ENCODE data around the gene DESI1. TPM values are rescaled to one million over a fixed set of nuclear protein-coding genes. Genes with fewer than 3 reads are reported as not detected.
"Not testable (repeated sequence)": the region's sequence is repeated elsewhere in the genome, so short reads cannot be mapped to it uniquely, and the experiment has no call there.

DESI1 gene
- total RNA-seq, 2 experiments from 2014 or later, result 57.3 to 64.8 TPM

- CTCF ChIA-PET, result interaction anchor here (3.2 kb wide), 1 partner anchor 13 kb away, joined by 17 read pairs; no protein-coding TSS in a partner anchor
- DNase-seq, result no peak
- intact Hi-C loops (cut with micrococcal nuclease), result no loop called here
- no peak overlapping the region for H3K4me3 Mint-ChIP-seq
- no peaks in the 10 kb centered on the region for H3K27me3 Mint-ChIP-seq (ENCODE audit: low read depth)
- H3K27ac Mint-ChIP-seq, result no peak overlapping the region
- no peaks in the 10 kb centered on the region for H3K4me1 Mint-ChIP-seq (ENCODE audit: low read depth)
- no peaks in the 10 kb centered on the region for H3K9me3 Mint-ChIP-seq
- H3K36me3 Mint-ChIP-seq (ENCODE audit: low read depth), result peaks cover 45% of the 10 kb centered on the region
These were observed 33.5 kb upstream of the DESI1 start for GRCh38 chr22:41654322-41654721.

- CTCF ChIA-PET, result no interaction called here
- no peak for DNase-seq
- no peaks in the 10 kb centered on the region for H3K27me3 Mint-ChIP-seq (ENCODE audit: low read depth)
- no peaks in the 10 kb centered on the region for H3K9me3 Mint-ChIP-seq
- intact Hi-C loops (cut with micrococcal nuclease), result no loop called here
- peaks cover 14% of the 10 kb centered on the region for H3K4me1 Mint-ChIP-seq (ENCODE audit: low read depth)
- peaks cover 35% of the 10 kb centered on the region for H3K36me3 Mint-ChIP-seq (ENCODE audit: low read depth)
- H3K27ac Mint-ChIP-seq, result no peak overlapping the region
- no peak overlapping the region for H3K4me3 Mint-ChIP-seq
These were observed 30.0 kb upstream of the DESI1 start for GRCh38 chr22:41650821-41651220.

GRCh38 chr22:41650229-41650628, 29.4 kb upstream of the DESI1 start:
- H3K4me1 Mint-ChIP-seq (ENCODE audit: low read depth), result peaks cover 14% of the 10 kb centered on the region
- intact Hi-C loops (cut with micrococcal nuclease), result no loop called here
- CTCF ChIA-PET, result no interaction called here
- no peak overlapping the region for H3K4me3 Mint-ChIP-seq
- H3K27ac Mint-ChIP-seq, result no peak overlapping the region
- H3K27me3 Mint-ChIP-seq (ENCODE audit: low read depth), result no peaks in the 10 kb centered on the region
- DNase-seq, result no peak
- H3K36me3 Mint-ChIP-seq (ENCODE audit: low read depth), result peaks cover 36% of the 10 kb centered on the region
- no peaks in the 10 kb centered on the region for H3K9me3 Mint-ChIP-seq

- Mint-ChIP-seq H3K4me3 (no peak overlapping the region), H3K4me1 (ENCODE audit: low read depth) (peaks cover 14% of the 10 kb centered on the region), H3K36me3 (ENCODE audit: low read depth) (peaks cover 34% of the 10 kb centered on the region), H3K9me3 (no peaks in the 10 kb centered on the region), H3K27ac (peak overlapping the region; percentile 50), H3K27me3 (ENCODE audit: low read depth) (no peaks in the 10 kb centered on the region)
- DNase-seq, result no peak
- CTCF ChIA-PET, result no interaction called here
- intact Hi-C loops (cut with micrococcal nuclease), result no loop called here
These were observed 27.6 kb upstream of the DESI1 start for GRCh38 chr22:41648432-41648831.

GRCh38 chr22:41647771-41648170, 26.9 kb upstream of the DESI1 start:
- Mint-ChIP-seq H3K27ac (peak overlapping the region; percentile 69), H3K27me3 (ENCODE audit: low read depth) (no peaks in the 10 kb centered on the region), H3K9me3 (no peaks in the 10 kb centered on the region), H3K4me1 (ENCODE audit: low read depth) (peaks cover 14% of the 10 kb centered on the region), H3K4me3 (no peak overlapping the region), H3K36me3 (ENCODE audit: low read depth) (peaks cover 35% of the 10 kb centered on the region)
- CTCF ChIA-PET, result no interaction called here
- no peak for DNase-seq
- intact Hi-C loops (cut with micrococcal nuclease), result no loop called here

- CTCF ChIA-PET, result interaction anchor here (1.4 kb wide), 1 partner anchor 24 kb away, joined by 3 read pairs; no protein-coding TSS in a partner anchor
- H3K27ac Mint-ChIP-seq, result peak overlapping the region; percentile 75
- H3K4me1 Mint-ChIP-seq (ENCODE audit: low read depth), result peaks cover 3% of the 10 kb centered on the region
- H3K9me3 Mint-ChIP-seq, result no peaks in the 10 kb centered on the region
- DNase-seq, result no peak
- intact Hi-C loops (cut with micrococcal nuclease), result no loop called here
- H3K27me3 Mint-ChIP-seq (ENCODE audit: low read depth), result no peaks in the 10 kb centered on the region
- no peak overlapping the region for H3K4me3 Mint-ChIP-seq
- peaks cover 42% of the 10 kb centered on the region for H3K36me3 Mint-ChIP-seq (ENCODE audit: low read depth)
These were observed 21.7 kb upstream of the DESI1 start for GRCh38 chr22:41642331-41643110.

- CTCF ChIA-PET, result no interaction called here
- H3K27me3 Mint-ChIP-seq (ENCODE audit: low read depth), result no peaks in the 10 kb centered on the region
- peaks cover 3% of the 10 kb centered on the region for H3K4me1 Mint-ChIP-seq (ENCODE audit: low read depth)
- no peak overlapping the region for H3K27ac Mint-ChIP-seq
- H3K9me3 Mint-ChIP-seq, result no peaks in the 10 kb centered on the region
- no peak overlapping the region for H3K4me3 Mint-ChIP-seq
- DNase-seq, result no peak
- intact Hi-C loops (cut with micrococcal nuclease), result no loop called here
- peaks cover 44% of the 10 kb centered on the region for H3K36me3 Mint-ChIP-seq (ENCODE audit: low read depth)
These were observed 21.0 kb upstream of the DESI1 start for GRCh38 chr22:41641854-41642253.

- CTCF ChIA-PET, result no interaction called here
- H3K4me3 Mint-ChIP-seq, result no peak overlapping the region
- peaks cover 43% of the 10 kb centered on the region for H3K36me3 Mint-ChIP-seq (ENCODE audit: low read depth)
- intact Hi-C loops (cut with micrococcal nuclease), result no loop called here
- no peaks in the 10 kb centered on the region for H3K9me3 Mint-ChIP-seq
- DNase-seq, result no peak
- H3K27me3 Mint-ChIP-seq (ENCODE audit: low read depth), result no peaks in the 10 kb centered on the region
- peaks cover 3% of the 10 kb centered on the region for H3K4me1 Mint-ChIP-seq (ENCODE audit: low read depth)
- H3K27ac Mint-ChIP-seq, result no peak overlapping the region
These were observed 17.9 kb upstream of the DESI1 start for GRCh38 chr22:41638748-41639147.

GRCh38 chr22:41638124-41638523, 17.3 kb upstream of the DESI1 start:
- no peak overlapping the region for H3K27ac Mint-ChIP-seq
- intact Hi-C loops (cut with micrococcal nuclease), result no loop called here
- no peak overlapping the region for H3K4me3 Mint-ChIP-seq
- H3K27me3 Mint-ChIP-seq (ENCODE audit: low read depth), result no peaks in the 10 kb centered on the region
- DNase-seq, result no peak
- H3K4me1 Mint-ChIP-seq (ENCODE audit: low read depth), result peaks cover 3% of the 10 kb centered on the region
- H3K9me3 Mint-ChIP-seq, result no peaks in the 10 kb centered on the region
- CTCF ChIA-PET, result no interaction called here
- H3K36me3 Mint-ChIP-seq (ENCODE audit: low read depth), result peaks cover 46% of the 10 kb centered on the region

- CTCF ChIA-PET; DNase-seq; H3K9me3 Mint-ChIP-seq; H3K4me3 Mint-ChIP-seq; H3K27me3 Mint-ChIP-seq (ENCODE audit: low read depth); intact Hi-C loops (cut with micrococcal nuclease); H3K4me1 Mint-ChIP-seq (ENCODE audit: low read depth); H3K27ac Mint-ChIP-seq: not testable (repeated sequence)
- H3K36me3 Mint-ChIP-seq (ENCODE audit: low read depth), result peaks cover 42% of the 10 kb centered on the region
These were observed 16.8 kb upstream of the DESI1 start for GRCh38 chr22:41637623-41638022.

GRCh38 chr22:41636467-41636866, 15.6 kb upstream of the DESI1 start:
- Mint-ChIP-seq H3K9me3 (no peaks in the 10 kb centered on the region), H3K27ac (no peak overlapping the region), H3K4me3 (no peak overlapping the region), H3K27me3 (ENCODE audit: low read depth) (no peaks in the 10 kb centered on the region), H3K4me1 (ENCODE audit: low read depth) (peaks cover 3% of the 10 kb centered on the region), H3K36me3 (ENCODE audit: low read depth) (peaks cover 40% of the 10 kb centered on the region)
- DNase-seq, result no peak
- intact Hi-C loops (cut with micrococcal nuclease), result no loop called here
- CTCF ChIA-PET, result interaction anchor here (1.0 kb wide), 2 partner anchors 28 to 30 kb away, joined by 3 to 4 read pairs; no protein-coding TSS in a partner anchor

GRCh38 chr22:41634610-41635009, 13.8 kb upstream of the DESI1 start:
- intact Hi-C loops (cut with micrococcal nuclease); H3K27ac Mint-ChIP-seq; H3K4me1 Mint-ChIP-seq (ENCODE audit: low read depth); H3K27me3 Mint-ChIP-seq (ENCODE audit: low read depth); H3K9me3 Mint-ChIP-seq; H3K4me3 Mint-ChIP-seq; DNase-seq; CTCF ChIA-PET: not testable (repeated sequence)
- peaks cover 41% of the 10 kb centered on the region for H3K36me3 Mint-ChIP-seq (ENCODE audit: low read depth)

- H3K27ac Mint-ChIP-seq; H3K9me3 Mint-ChIP-seq; H3K27me3 Mint-ChIP-seq (ENCODE audit: low read depth); intact Hi-C loops (cut with micrococcal nuclease); CTCF ChIA-PET; DNase-seq; H3K4me3 Mint-ChIP-seq: not testable (repeated sequence)
- peaks cover 22% of the 10 kb centered on the region for H3K4me1 Mint-ChIP-seq (ENCODE audit: low read depth)
- peaks cover 55% of the 10 kb centered on the region for H3K36me3 Mint-ChIP-seq (ENCODE audit: low read depth)
These were observed 10.8 kb upstream of the DESI1 start for GRCh38 chr22:41631615-41632014.
